Astrocyte (in vitro differentiated cells and primary cell): ENCODE measurements around the gene TAF7. TPM values are rescaled to one million over a fixed set of nuclear protein-coding genes. Genes with fewer than 3 reads are reported as not detected.
"Not testable (repeated sequence)": the region's sequence is repeated elsewhere in the genome, so short reads cannot be mapped to it uniquely, and the experiment has no call there.

ENCODE experiments used
- DNase-seq: peaks from one replicate; pipeline ENCODE4 v3.0.0-alpha.2; 2010; ENCODE audit warnings: low read depth
- FAIRE-seq: peaks from 2 replicates; lab custom pipeline; 2011; peaks lifted over from hg19 to GRCh38; lab: Jason Lieb, UNC
- H2AFZ ChIP-seq: 2 replicates; pipeline ENCODE4 v1.6.0; 2012; ENCODE audit warnings: low read depth, low read length, inconsistent platforms
- H3K27ac ChIP-seq: 2 replicates; pipeline ENCODE4 v1.5.1; 2011; ENCODE audit warnings: low read depth, low read length, inconsistent platforms
- H3K27me3 ChIP-seq: 2 replicates; pipeline ENCODE4 v1.6.0; 2011; ENCODE audit warnings: low read length, inconsistent platforms; ENCODE audit not compliant: insufficient read depth
- H3K36me3 ChIP-seq: 2 replicates; pipeline ENCODE4 v1.5.1; 2011; ENCODE audit warnings: low read length, inconsistent platforms; ENCODE audit not compliant: insufficient read depth
- H3K4me1 ChIP-seq: 2 replicates; pipeline ENCODE4 v1.5.1; 2011; ENCODE audit warnings: low read length, inconsistent platforms; ENCODE audit not compliant: insufficient read depth
- H3K4me2 ChIP-seq: 2 replicates; pipeline ENCODE4 v1.6.0; 2012; ENCODE audit warnings: low read length, inconsistent platforms
- H3K4me3 ChIP-seq: 2 replicates; pipeline ENCODE4 v1.5.1; 2011; ENCODE audit warnings: low read depth, mild to moderate bottlenecking, low read length, inconsistent platforms; ENCODE audit not compliant: insufficient read depth
- H3K79me2 ChIP-seq: 2 replicates; pipeline ENCODE4 v1.6.0; 2012; ENCODE audit warnings: mild to moderate bottlenecking, low read length, inconsistent platforms; ENCODE audit not compliant: insufficient read depth
- H3K9ac ChIP-seq: 2 replicates; pipeline ENCODE4 v1.6.0; 2012; ENCODE audit warnings: mild to moderate bottlenecking, low read length, inconsistent platforms
- H3K9me3 ChIP-seq: 2 replicates; pipeline ENCODE4 v1.5.1; 2012; ENCODE audit warnings: low read depth, mild to moderate bottlenecking, low read length, inconsistent platforms; ENCODE audit not compliant: insufficient read depth
- H4K20me1 ChIP-seq: 2 replicates; pipeline ENCODE4 v1.6.0; 2012; ENCODE audit warnings: low read length, inconsistent platforms; ENCODE audit not compliant: insufficient read depth
- H3K27ac Mint-ChIP-seq: one replicate; pipeline ENCODE4 v1.8.0; 2021; ENCODE audit warnings: mild to moderate bottlenecking, mixed read lengths; ENCODE audit not compliant: unreplicated experiment
- H3K27me3 Mint-ChIP-seq: one replicate; pipeline ENCODE4 v1.8.0; 2021; ENCODE audit warnings: low read depth, mixed read lengths; ENCODE audit not compliant: unreplicated experiment
- H3K36me3 Mint-ChIP-seq: one replicate; pipeline ENCODE4 v1.8.0; 2021; ENCODE audit warnings: low read depth, mixed read lengths; ENCODE audit not compliant: unreplicated experiment
- H3K4me1 Mint-ChIP-seq: one replicate; pipeline ENCODE4 v1.8.0; 2021; ENCODE audit warnings: low read depth, mixed read lengths; ENCODE audit not compliant: unreplicated experiment
- H3K4me3 Mint-ChIP-seq: one replicate; pipeline ENCODE4 v1.8.0; 2021; ENCODE audit warnings: mild to moderate bottlenecking, moderate library complexity, mixed read lengths; ENCODE audit not compliant: unreplicated experiment
- H3K9me3 Mint-ChIP-seq: one replicate; pipeline ENCODE4 v1.8.0; 2021; ENCODE audit warnings: mild to moderate bottlenecking, mixed read lengths; ENCODE audit not compliant: unreplicated experiment
- EZH2 ChIP-seq: IDR thresholded peaks from 2 replicates; pipeline ENCODE4 v1.6.1; 2012; ENCODE audit warnings: mild to moderate bottlenecking, low read length, inconsistent platforms; ENCODE audit not compliant: insufficient read depth
- total RNA-seq: library from RNA; stranded (reverse); gene quantifications from 2 replicates; pipeline ENCODE4 v1.2.1, GENCODE V29; 2021
- TF ChIP-seq, protein P1 (sequence below): IDR thresholded peaks from 2 replicates; pipeline ENCODE4 v1.5.1; 2011; ENCODE audit warnings: low read depth, mild to moderate bottlenecking, inconsistent platforms, low read length, moderate library complexity; ENCODE audit not compliant: insufficient read depth

The TAF7 gene
- total RNA-seq, 1 donor from 2014 or later = 102 TPM

DNA sequence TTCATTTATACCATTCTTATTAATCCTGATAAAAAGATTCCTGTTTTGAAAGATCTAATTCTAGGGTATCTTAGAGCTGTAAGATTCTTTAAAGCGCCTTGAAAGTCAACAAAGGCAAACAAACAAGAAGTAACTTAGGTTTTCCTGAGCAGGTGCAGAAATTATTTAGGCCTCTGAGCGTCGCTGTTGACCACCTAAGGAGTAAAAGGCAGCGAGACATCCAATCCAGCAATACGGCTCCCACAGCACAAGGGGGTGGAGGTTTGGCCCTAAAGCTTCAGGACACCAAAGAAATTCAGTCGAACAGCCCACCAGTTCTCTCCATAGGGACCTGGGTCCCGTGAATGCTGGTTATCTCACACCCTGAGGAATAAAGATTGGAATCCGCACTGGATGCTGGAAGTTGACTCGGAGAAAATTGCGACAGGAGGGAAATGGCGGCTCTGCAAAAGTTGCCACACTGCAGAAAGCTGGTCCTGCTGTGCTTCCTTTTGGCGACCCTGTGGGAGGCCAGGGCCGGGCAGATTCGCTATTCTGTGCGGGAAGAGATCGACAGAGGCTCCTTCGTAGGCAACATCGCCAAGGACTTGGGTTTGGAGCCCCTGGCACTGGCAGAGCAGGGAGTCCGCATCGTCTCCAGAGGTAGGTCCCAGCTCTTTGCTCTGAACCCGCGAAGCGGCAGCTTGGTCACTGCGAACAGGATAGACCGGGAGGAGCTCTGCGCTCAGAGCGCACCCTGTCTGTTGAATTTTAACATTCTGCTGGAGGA is 18.1 kb upstream of the TAF7 start, which contains the start of gene PCDHGA2:
Gene PCDHGA2, plus strand, starts transcription at position 223 of the 769 bp plus-strand sequence.
- Histone ChIP-seq H3K4me3 (peak within 1 kb of the TSS; percentile 61), H3K9ac (no peak within 1 kb of the TSS), H3K4me2 (peak within 1 kb of the TSS; percentile 80), H3K36me3 (no peaks in the 10 kb centered on the region), H4K20me1 (no peaks in the 10 kb centered on the region), H3K27me3 (peaks cover 3% of the 10 kb centered on the region), H3K9me3 (peaks cover 23% of the 10 kb centered on the region), H3K4me1 (no peaks in the 10 kb centered on the region), H3K79me2 (no peaks in the 10 kb centered on the region), H3K27ac (no peak within 1 kb of the TSS), H2AFZ (peak within 1 kb of the TSS; percentile 77)
- Mint-ChIP-seq H3K4me3 (no peak within 1 kb of the TSS), H3K36me3 (peaks cover 3% of the 10 kb centered on the region), H3K9me3 (peaks cover 41% of the 10 kb centered on the region), H3K27ac (no peak within 1 kb of the TSS), H3K4me1 (no peaks in the 10 kb centered on the region), H3K27me3 (peaks cover 2% of the 10 kb centered on the region)
- peak; percentile 28 for DNase-seq
- no peak for FAIRE-seq
- TF ChIP-seq, protein P1, sequence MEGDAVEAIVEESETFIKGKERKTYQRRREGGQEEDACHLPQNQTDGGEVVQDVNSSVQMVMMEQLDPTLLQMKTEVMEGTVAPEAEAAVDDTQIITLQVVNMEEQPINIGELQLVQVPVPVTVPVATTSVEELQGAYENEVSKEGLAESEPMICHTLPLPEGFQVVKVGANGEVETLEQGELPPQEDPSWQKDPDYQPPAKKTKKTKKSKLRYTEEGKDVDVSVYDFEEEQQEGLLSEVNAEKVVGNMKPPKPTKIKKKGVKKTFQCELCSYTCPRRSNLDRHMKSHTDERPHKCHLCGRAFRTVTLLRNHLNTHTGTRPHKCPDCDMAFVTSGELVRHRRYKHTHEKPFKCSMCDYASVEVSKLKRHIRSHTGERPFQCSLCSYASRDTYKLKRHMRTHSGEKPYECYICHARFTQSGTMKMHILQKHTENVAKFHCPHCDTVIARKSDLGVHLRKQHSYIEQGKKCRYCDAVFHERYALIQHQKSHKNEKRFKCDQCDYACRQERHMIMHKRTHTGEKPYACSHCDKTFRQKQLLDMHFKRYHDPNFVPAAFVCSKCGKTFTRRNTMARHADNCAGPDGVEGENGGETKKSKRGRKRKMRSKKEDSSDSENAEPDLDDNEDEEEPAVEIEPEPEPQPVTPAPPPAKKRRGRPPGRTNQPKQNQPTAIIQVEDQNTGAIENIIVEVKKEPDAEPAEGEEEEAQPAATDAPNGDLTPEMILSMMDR = peak; percentile 41
- TF ChIP-seq EZH2 = no peak

GRCh38 chr5:141332571-141332970 is 12.0 kb upstream of the TAF7 start:
- H3K9me3 ChIP-seq = peaks cover 28% of the 10 kb centered on the region
- H3K36me3 ChIP-seq, H3K4me1 ChIP-seq, H2AFZ ChIP-seq, H3K27ac ChIP-seq, FAIRE-seq, H3K27me3 ChIP-seq, H3K4me1 Mint-ChIP-seq, H3K9ac ChIP-seq, H3K27ac Mint-ChIP-seq, H3K4me2 ChIP-seq, H3K4me3 Mint-ChIP-seq, H3K27me3 Mint-ChIP-seq, H3K36me3 Mint-ChIP-seq, H3K79me2 ChIP-seq, DNase-seq, H4K20me1 ChIP-seq, H3K4me3 ChIP-seq: not testable (repeated sequence)
- peaks cover 14% of the 10 kb centered on the region for H3K9me3 Mint-ChIP-seq

DNA sequence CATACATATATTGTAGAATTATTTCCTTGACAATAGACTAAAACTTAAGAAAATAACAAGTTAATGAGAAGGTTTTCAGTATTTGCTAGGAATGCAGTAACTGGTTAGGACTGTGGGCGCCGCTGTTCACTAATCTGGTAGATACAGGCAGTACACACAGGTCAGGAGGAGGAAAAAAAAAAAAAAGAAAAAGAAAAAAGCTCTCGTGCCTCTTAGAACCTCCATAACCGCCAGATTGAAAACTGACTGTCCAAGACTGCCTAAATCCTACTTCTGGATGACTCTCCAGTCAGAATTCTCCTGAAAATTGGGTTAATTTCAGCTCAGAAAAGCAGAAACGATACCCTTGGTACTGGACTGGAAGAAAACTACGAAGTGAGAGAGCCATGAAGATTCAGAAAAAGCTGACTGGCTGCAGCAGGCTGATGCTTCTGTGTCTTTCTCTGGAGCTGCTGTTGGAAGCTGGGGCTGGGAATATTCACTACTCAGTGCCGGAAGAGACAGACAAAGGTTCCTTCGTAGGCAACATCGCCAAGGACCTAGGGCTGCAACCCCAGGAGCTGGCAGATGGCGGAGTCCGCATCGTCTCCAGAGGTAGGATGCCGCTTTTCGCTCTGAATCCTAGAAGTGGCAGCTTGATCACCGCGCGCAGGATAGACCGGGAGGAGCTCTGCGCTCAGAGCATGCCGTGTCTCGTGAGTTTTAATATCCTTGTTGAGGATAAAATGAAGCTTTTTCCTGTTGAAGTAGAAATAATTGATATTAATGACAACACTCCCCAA is 9.9 kb upstream of the TAF7 start, which contains the start of gene PCDHGA1:
Gene PCDHGA1, plus strand, starts transcription at position 216 of the 782 bp plus-strand sequence.
- FAIRE-seq = no peak
- Histone ChIP-seq H3K4me1 (no peaks in the 10 kb centered on the region), H3K9ac (peak within 1 kb of the TSS; percentile 39), H3K4me3 (peak within 1 kb of the TSS; percentile 33), H3K9me3 (peaks cover 28% of the 10 kb centered on the region), H3K36me3 (no peaks in the 10 kb centered on the region), H3K4me2 (peak within 1 kb of the TSS; percentile 74), H3K27ac (no peak within 1 kb of the TSS), H3K79me2 (no peaks in the 10 kb centered on the region), H4K20me1 (no peaks in the 10 kb centered on the region), H3K27me3 (no peaks in the 10 kb centered on the region), H2AFZ (peak within 1 kb of the TSS; percentile 27)
- TF ChIP-seq, protein P1 = peak; percentile 51
- no peak for TF ChIP-seq EZH2
- Mint-ChIP-seq H3K4me1 (no peaks in the 10 kb centered on the region), H3K27ac (no peak within 1 kb of the TSS), H3K36me3 (no peaks in the 10 kb centered on the region), H3K4me3 (no peak within 1 kb of the TSS), H3K27me3 (no peaks in the 10 kb centered on the region), H3K9me3 (peaks cover 16% of the 10 kb centered on the region)
- no peak for DNase-seq
